Liver (tissue), 3 donors: ENCODE data around the gene ZFP36L1.

Experiments used
- CTCF ChIP-seq: fragments of 150-350 bp; IDR thresholded peaks from 2 replicates; pipeline ENCODE4 v1.5.1; 2017; ENCODE audit warnings: improper control_type of control experiment, low read depth, low read length; ENCODE audit not compliant: missing input control
- FOXA2 ChIP-seq: IDR thresholded peaks from 2 replicates; pipeline ENCODE4 v1.6.1; 2016; ENCODE audit warnings: antibody characterized with exemption
- NR2F2 ChIP-seq: IDR thresholded peaks from 2 replicates; pipeline ENCODE4 v1.6.1; 2016; ENCODE audit warnings: antibody characterized with exemption
- RAD21 ChIP-seq, 2 donors: IDR thresholded peaks; 2 replicates each; pipeline ENCODE4 v1.6.1; 2016; ENCODE audit warnings: antibody characterized with exemption in 2 of 2, mild to moderate bottlenecking in 2 of 2
- SP1 ChIP-seq: IDR thresholded peaks from 2 replicates; pipeline ENCODE4 v1.6.1; 2018; ENCODE audit warnings: antibody characterized with exemption, mild to moderate bottlenecking
- YY1 ChIP-seq: IDR thresholded peaks from 2 replicates; pipeline ENCODE4 v1.6.1; 2016; ENCODE audit warnings: antibody characterized with exemption, mild to moderate bottlenecking
- TF ChIP-seq, protein P1 (sequence below): IDR thresholded peaks from 2 replicates; pipeline ENCODE4 v1.6.1; 2016; ENCODE audit warnings: antibody characterized with exemption
- TF ChIP-seq, protein P2 (sequence below): IDR thresholded peaks from 2 replicates; pipeline ENCODE4 v1.6.1; 2016; ENCODE audit warnings: antibody characterized with exemption
- TF ChIP-seq, protein P3 (sequence below): IDR thresholded peaks from 2 replicates; pipeline ENCODE4 v1.6.1; 2016; ENCODE audit warnings: antibody characterized with exemption, mild to moderate bottlenecking
- donor health status: healthy.
- donor health status: healthy.

DNA sequence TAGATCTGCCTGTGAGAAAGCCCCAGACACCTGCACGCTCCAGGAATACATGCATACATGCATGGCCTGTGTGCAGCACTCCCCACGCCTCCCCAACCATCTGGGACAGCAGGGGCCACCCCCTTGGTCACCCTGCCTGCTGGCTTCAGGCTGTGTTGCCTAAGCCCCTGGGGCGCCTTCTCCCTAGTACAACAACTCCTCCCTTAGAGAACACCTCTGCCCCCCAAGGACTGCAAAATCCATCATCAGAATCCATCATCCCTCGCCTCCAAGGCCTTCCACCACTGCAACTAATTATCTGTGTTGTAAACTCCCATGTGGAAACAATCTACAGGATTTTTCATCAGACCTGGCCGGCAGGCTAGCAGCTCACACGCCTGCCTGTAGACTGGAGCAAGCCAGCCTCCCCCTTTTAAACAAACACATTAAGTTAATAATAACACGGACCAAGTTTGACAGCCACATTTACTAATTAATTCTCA is 36.8 kb downstream of the ZFP36L1 start:
- TF ChIP-seq, protein P1, sequence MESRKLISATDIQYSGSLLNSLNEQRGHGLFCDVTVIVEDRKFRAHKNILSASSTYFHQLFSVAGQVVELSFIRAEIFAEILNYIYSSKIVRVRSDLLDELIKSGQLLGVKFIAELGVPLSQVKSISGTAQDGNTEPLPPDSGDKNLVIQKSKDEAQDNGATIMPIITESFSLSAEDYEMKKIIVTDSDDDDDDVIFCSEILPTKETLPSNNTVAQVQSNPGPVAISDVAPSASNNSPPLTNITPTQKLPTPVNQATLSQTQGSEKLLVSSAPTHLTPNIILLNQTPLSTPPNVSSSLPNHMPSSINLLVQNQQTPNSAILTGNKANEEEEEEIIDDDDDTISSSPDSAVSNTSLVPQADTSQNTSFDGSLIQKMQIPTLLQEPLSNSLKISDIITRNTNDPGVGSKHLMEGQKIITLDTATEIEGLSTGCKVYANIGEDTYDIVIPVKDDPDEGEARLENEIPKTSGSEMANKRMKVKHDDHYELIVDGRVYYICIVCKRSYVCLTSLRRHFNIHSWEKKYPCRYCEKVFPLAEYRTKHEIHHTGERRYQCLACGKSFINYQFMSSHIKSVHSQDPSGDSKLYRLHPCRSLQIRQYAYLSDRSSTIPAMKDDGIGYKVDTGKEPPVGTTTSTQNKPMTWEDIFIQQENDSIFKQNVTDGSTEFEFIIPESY, result no peak
- TF ChIP-seq CTCF (no peak), RAD21 (IDR thresholded peaks at IDR 0.05) (no peak), YY1 (no peak), NR2F2 (no peak), SP1 (no peak), FOXA2 (no peak)
- TF ChIP-seq, protein P2, sequence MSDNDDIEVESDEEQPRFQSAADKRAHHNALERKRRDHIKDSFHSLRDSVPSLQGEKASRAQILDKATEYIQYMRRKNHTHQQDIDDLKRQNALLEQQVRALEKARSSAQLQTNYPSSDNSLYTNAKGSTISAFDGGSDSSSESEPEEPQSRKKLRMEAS, result no peak
- TF ChIP-seq, protein P3, sequence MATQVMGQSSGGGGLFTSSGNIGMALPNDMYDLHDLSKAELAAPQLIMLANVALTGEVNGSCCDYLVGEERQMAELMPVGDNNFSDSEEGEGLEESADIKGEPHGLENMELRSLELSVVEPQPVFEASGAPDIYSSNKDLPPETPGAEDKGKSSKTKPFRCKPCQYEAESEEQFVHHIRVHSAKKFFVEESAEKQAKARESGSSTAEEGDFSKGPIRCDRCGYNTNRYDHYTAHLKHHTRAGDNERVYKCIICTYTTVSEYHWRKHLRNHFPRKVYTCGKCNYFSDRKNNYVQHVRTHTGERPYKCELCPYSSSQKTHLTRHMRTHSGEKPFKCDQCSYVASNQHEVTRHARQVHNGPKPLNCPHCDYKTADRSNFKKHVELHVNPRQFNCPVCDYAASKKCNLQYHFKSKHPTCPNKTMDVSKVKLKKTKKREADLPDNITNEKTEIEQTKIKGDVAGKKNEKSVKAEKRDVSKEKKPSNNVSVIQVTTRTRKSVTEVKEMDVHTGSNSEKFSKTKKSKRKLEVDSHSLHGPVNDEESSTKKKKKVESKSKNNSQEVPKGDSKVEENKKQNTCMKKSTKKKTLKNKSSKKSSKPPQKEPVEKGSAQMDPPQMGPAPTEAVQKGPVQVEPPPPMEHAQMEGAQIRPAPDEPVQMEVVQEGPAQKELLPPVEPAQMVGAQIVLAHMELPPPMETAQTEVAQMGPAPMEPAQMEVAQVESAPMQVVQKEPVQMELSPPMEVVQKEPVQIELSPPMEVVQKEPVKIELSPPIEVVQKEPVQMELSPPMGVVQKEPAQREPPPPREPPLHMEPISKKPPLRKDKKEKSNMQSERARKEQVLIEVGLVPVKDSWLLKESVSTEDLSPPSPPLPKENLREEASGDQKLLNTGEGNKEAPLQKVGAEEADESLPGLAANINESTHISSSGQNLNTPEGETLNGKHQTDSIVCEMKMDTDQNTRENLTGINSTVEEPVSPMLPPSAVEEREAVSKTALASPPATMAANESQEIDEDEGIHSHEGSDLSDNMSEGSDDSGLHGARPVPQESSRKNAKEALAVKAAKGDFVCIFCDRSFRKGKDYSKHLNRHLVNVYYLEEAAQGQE, result no peak
